Uterus (tissue), 2 donors: ENCODE data around the gene HOXC13.

Experiments used
- CTCF ChIP-seq, 4 experiments: fragments of 200-600 bp in 2 of 4; fragments of 450-650 bp in 2 of 4; sonication (generic) in 2 of 4; IDR thresholded peaks; one replicate each; pipeline ENCODE4 v1.5.1; 2016 to 2019; ENCODE audit warnings: antibody characterized with exemption in 4 of 4, mild to moderate bottlenecking in 2 of 4, moderate library complexity in 1 of 4
- POLR2A ChIP-seq, 2 donors: fragments of 450-650 bp; IDR thresholded peaks; one replicate each; pipeline ENCODE4 v1.6.1; 2016; ENCODE audit warnings: antibody characterized with exemption in 2 of 2, mild to moderate bottlenecking in 1 of 2, moderate library complexity in 1 of 2

GRCh38 chr12:53965281-53966084 is 26.9 kb downstream of the HOXC13 start:
- TF ChIP-seq CTCF (IDR thresholded peaks at IDR 0.05) (no peak), POLR2A (IDR thresholded peaks at IDR 0.05) (peak in 1 of 2 donors; percentile 19)
